Right atrium auricular region (tissue), 2 donors: ENCODE measurements around the gene FUT7. TPM values are rescaled to one million over a fixed set of nuclear protein-coding genes. Genes with fewer than 3 reads are reported as not detected.
"Not testable (repeated sequence)": the region's sequence is repeated elsewhere in the genome, so short reads cannot be mapped to it uniquely, and the experiment has no call there.

ENCODE experiments used
- DNase-seq: peaks from one replicate; pipeline ENCODE4 v3.0.0-alpha.2; 2019; ENCODE audit warnings: low spot score
- H3K27ac ChIP-seq, 2 donors: fragments of 200-600 bp; sonication (generic); 1 replicate in 1 of 2; 2 replicates in 1 of 2; pipeline ENCODE4 v1.5.1; 2016 to 2019
- H3K27me3 ChIP-seq, 2 donors: fragments of 200-600 bp; sonication (generic); one replicate each; pipeline versions ENCODE4 v1.5.1 to v1.6.0; 2017 to 2019
- H3K36me3 ChIP-seq: fragments of 200-600 bp; sonication (generic); one replicate; pipeline ENCODE4 v1.5.1; 2016
- H3K4me1 ChIP-seq, 2 donors: fragments of 200-600 bp; sonication (generic); one replicate each; pipeline versions ENCODE4 v1.5.1 to v1.6.0; 2017 to 2019
- H3K4me3 ChIP-seq, 2 donors: fragments of 200-600 bp; sonication (generic); 1 replicate in 1 of 2; 2 replicates in 1 of 2; pipeline ENCODE4 v1.5.1; 2017 to 2019; ENCODE audit warnings: mild to moderate bottlenecking in 1 of 2, moderate library complexity in 1 of 2
- H3K9me3 ChIP-seq, 2 donors: fragments of 200-600 bp; sonication (generic); one replicate each; pipeline ENCODE4 v1.5.1; 2019
- CTCF ChIP-seq, 2 donors: fragments of 200-600 bp; sonication (generic); IDR thresholded peaks; one replicate each; pipeline ENCODE4 v1.5.1; 2019; ENCODE audit warnings: antibody characterized with exemption in 2 of 2
- total RNA-seq, 2 donors: library from RNA; depleted of rRNA; stranded (reverse); fragments of >200 nt; gene quantifications; one replicate each; pipeline ENCODE4 v1.1.0, GENCODE V29; 2016

The FUT7 gene
- total RNA-seq, 2 donors from 2014 or later: 0.28 TPM; not detected in 1

GRCh38 chr9:137063311-137064026 lies 31.6 kb upstream of the FUT7 start:
- no peak for DNase-seq

GRCh38 chr9:137062798-137063197 lies 30.9 kb upstream of the FUT7 start:
- not testable (repeated sequence) for DNase-seq, H3K9me3 ChIP-seq, H3K27ac ChIP-seq

More at GRCh38 chr9:137063311-137064026, 31.6 kb upstream of the FUT7 start:
- Histone ChIP-seq H3K4me1 (peaks cover 0 to 9% of the 10 kb centered on the region in 2 donors), H3K36me3 (no peaks in the 10 kb centered on the region), H3K27ac (no peak overlapping the region), H3K4me3 (no peak overlapping the region), H3K9me3 (no peaks in the 10 kb centered on the region), H3K27me3 (peaks cover 0 to under 1% of the 10 kb centered on the region in 2 donors)
- no peak for TF ChIP-seq CTCF (IDR thresholded peaks at IDR 0.05)

GRCh38 chr9:137062384-137062783 lies 30.5 kb upstream of the FUT7 start:
- Histone ChIP-seq H3K4me1 (peaks cover 0 to 12% of the 10 kb centered on the region in 2 donors), H3K27ac (no peak overlapping the region), H3K9me3 (no peaks in the 10 kb centered on the region), H3K36me3 (no peaks in the 10 kb centered on the region), H3K4me3 (no peak overlapping the region), H3K27me3 (no peaks in the 10 kb centered on the region)
- no peak for DNase-seq
- TF ChIP-seq CTCF (IDR thresholded peaks at IDR 0.05): no peak

More at GRCh38 chr9:137062798-137063197, 30.9 kb upstream of the FUT7 start:
- H3K36me3 ChIP-seq, H3K4me3 ChIP-seq, H3K27me3 ChIP-seq, H3K4me1 ChIP-seq: not testable (repeated sequence)

GRCh38 chr9:137058521-137059234 lies 26.8 kb upstream of the FUT7 start:
- peaks cover 0 to 34% of the 10 kb centered on the region in 2 donors for H3K4me1 ChIP-seq
- no peaks in the 10 kb centered on the region for H3K36me3 ChIP-seq
- no peaks in the 10 kb centered on the region for H3K27me3 ChIP-seq
- no peak for TF ChIP-seq CTCF (IDR thresholded peaks at IDR 0.05)
- no peak overlapping the region for H3K4me3 ChIP-seq
- H3K27ac ChIP-seq: no peak overlapping the region
- no peak for DNase-seq
- no peaks in the 10 kb centered on the region for H3K9me3 ChIP-seq

DNA sequence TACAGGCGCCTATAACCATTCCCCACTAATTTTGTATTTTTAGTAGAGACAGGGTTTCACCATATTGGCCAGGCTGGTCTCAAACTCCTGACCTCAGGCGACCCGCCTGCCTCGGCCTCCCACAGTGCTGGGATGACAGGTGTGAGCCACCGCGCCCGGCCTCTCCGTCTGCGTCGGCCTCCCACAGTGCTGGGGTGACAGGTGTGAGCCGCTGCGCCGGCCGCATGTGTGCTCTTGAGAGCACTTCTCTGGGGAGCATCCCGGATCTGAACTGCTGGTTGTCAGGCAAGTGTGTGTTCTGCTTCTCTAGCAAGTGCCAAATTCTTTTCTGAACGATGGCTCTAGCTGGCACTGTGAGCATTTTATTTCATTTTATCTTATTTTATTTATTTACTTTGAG lies 25.7 kb upstream of the FUT7 start:
- Histone ChIP-seq H3K27me3 (peaks cover 0 to 4% of the 10 kb centered on the region in 2 donors), H3K36me3 (no peaks in the 10 kb centered on the region), H3K27ac (no peak overlapping the region), H3K4me1 (peaks cover 0 to 43% of the 10 kb centered on the region in 2 donors), H3K4me3 (no peak overlapping the region), H3K9me3 (no peaks in the 10 kb centered on the region)
- no peak for DNase-seq
- no peak for TF ChIP-seq CTCF (IDR thresholded peaks at IDR 0.05)

DNA sequence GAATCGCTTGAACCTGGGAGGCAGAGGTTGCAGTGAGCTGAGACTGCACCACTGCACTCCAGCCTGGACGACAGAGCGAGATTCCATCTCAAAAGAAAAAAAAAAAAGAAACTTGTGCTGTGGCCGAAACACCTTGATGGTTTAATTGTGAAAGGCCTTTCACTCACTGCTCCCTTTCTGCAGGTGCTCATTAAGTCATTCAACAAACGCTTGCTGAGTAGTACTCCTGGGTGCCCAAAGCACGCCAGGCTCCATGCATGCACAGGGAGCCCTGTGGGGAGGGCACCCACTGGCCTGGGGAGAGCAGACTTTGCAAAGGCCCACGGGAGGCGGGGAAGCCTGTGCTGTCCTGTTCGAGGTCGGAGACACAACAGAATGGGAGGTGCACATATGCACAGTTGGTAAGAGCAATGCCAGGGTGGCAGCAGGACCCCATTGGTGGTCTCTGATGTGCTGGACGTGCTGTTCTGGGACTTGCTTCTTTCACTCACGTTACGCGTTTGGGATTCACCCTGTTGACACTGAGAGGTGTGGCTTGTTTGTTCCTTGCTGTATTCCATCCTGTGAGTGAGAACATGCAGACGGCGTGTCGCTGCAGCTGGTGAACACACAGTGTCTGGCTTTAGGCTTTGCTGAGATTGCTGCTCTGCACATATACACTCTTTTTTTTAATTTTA lies 25.0 kb upstream of the FUT7 start:
- no peak overlapping the region for H3K4me3 ChIP-seq
- no peak for TF ChIP-seq CTCF (IDR thresholded peaks at IDR 0.05)
- H3K27ac ChIP-seq: no peak overlapping the region
- peaks cover 0 to 45% of the 10 kb centered on the region in 2 donors for H3K4me1 ChIP-seq
- H3K36me3 ChIP-seq: no peaks in the 10 kb centered on the region
- DNase-seq: no peak
- H3K27me3 ChIP-seq: peaks cover 0 to 4% of the 10 kb centered on the region in 2 donors
- H3K9me3 ChIP-seq: no peaks in the 10 kb centered on the region
